Testis (tissue), 2 donors: ENCODE data around the gene ST6GAL1.

Experiments used
- POLR2A ChIP-seq: fragments of 450-650 bp; IDR thresholded peaks from one replicate; pipeline ENCODE4 v1.6.1; 2017; ENCODE audit warnings: antibody characterized with exemption, mild to moderate bottlenecking, moderate library complexity
- TF ChIP-seq, protein P1 (sequence below), 3 experiments: fragments of 450-650 bp in 2 of 3; fragments of 200-600 bp in 1 of 3; sonication (generic) in 1 of 3; IDR thresholded peaks; one replicate each; pipeline ENCODE4 v1.5.1; 2016 to 2019; ENCODE audit warnings: antibody characterized with exemption in 3 of 3, mild to moderate bottlenecking in 2 of 3, moderate library complexity in 1 of 3

DNA sequence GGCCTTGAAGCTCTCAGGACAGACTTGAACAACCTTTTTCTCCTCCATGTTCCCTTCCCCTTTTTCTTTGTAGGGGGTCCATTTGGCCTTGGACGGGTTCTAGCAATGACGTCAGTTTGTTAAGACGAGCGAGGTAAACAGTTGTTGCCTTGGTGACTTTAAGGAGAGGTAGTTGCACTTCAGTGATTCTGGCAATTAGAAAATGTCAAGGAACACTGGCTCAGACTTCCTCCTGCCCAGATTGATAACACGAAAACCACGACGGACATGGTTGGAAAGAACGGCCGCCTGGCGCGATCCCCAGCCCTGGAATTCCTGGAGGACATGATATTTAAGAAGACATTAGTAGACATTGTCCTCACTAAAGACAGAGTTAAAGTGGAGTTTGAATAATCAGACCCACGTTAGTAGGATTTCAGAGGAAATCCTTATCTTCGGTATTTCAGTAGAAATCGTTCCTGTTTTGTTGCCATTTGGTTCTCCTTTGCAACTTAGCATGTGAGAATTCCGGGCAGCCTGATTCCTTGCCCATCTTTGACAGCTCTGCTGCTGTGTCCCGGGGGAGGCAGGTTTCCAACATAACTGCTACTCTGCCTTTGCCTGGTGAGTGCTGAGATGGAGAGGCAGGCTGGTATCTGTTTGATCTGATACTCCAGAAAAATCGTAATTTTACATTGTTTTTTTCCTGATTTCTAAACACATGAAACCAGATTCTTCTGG lies 87.3 kb downstream of the ST6GAL1 start:
- TF ChIP-seq, protein P1, sequence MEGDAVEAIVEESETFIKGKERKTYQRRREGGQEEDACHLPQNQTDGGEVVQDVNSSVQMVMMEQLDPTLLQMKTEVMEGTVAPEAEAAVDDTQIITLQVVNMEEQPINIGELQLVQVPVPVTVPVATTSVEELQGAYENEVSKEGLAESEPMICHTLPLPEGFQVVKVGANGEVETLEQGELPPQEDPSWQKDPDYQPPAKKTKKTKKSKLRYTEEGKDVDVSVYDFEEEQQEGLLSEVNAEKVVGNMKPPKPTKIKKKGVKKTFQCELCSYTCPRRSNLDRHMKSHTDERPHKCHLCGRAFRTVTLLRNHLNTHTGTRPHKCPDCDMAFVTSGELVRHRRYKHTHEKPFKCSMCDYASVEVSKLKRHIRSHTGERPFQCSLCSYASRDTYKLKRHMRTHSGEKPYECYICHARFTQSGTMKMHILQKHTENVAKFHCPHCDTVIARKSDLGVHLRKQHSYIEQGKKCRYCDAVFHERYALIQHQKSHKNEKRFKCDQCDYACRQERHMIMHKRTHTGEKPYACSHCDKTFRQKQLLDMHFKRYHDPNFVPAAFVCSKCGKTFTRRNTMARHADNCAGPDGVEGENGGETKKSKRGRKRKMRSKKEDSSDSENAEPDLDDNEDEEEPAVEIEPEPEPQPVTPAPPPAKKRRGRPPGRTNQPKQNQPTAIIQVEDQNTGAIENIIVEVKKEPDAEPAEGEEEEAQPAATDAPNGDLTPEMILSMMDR (IDR thresholded peaks at IDR 0.05): no peak
- no peak for TF ChIP-seq POLR2A
